Naive thymus-derived CD8-positive, alpha-beta T cell (primary cell): ENCODE data around the gene ATP6V0A4. TPM values are rescaled to one million over a fixed set of nuclear protein-coding genes. Genes with fewer than 3 reads are reported as not detected.
A peak's percentile ranks its signal among the peaks of the same experiment; 100 is the strongest.

Source experiments
- ATAC-seq, 2 donors: fragments of 150-1000 bp; cut with Tn5 transposase in 1 of 2; sonication (Bioruptor Pico), chemical (Tn5 transposase) in 1 of 2; 1 replicate in 1 of 2; 2 replicates in 1 of 2; pipeline ENCODE4 v1.10.0; 2021; ENCODE audit warnings: mild to moderate bottlenecking in 2 of 2, moderate library complexity in 2 of 2
- POLR2A ChIA-PET: fragments of 350-600 bp; sonication (Branson Sonifier 250); formaldehyde crosslinking; loops from one replicate; lab custom pipeline; 2021; ENCODE audit warnings: antibody characterized with exemption; lab: Charles Lee
- DNase-seq, 10 donors: peaks; one replicate each; pipeline versions ENCODE4 v3.0.0 to v3.0.0-alpha.2; 2020 to 2022
- H3K27ac Mint-ChIP-seq, 10 donors: one replicate each; pipeline ENCODE4 v1.8.0; 2020 to 2022; ENCODE audit warnings: mild to moderate bottlenecking in 10 of 10, mixed read lengths in 10 of 10, moderate library complexity in 4 of 10, inconsistent platforms in 1 of 10
- H3K27me3 Mint-ChIP-seq, 5 donors: one replicate each; pipeline ENCODE4 v1.8.0; 2021 to 2022; ENCODE audit warnings: mixed read lengths in 5 of 5
- H3K36me3 Mint-ChIP-seq, 3 donors: one replicate each; pipeline ENCODE4 v1.8.0; 2020 to 2022; ENCODE audit warnings: mixed read lengths in 3 of 3, mild to moderate bottlenecking in 2 of 3, inconsistent platforms in 1 of 3
- H3K4me1 Mint-ChIP-seq, 4 donors: one replicate each; pipeline ENCODE4 v1.8.0; 2021 to 2022; ENCODE audit warnings: mixed read lengths in 4 of 4
- H3K4me3 Mint-ChIP-seq, 10 donors: one replicate each; pipeline ENCODE4 v1.8.0; 2020 to 2022; ENCODE audit warnings: mild to moderate bottlenecking in 10 of 10, mixed read lengths in 10 of 10, moderate library complexity in 6 of 10, inconsistent platforms in 1 of 10
- H3K9me3 Mint-ChIP-seq, 9 donors: one replicate each; pipeline ENCODE4 v1.8.0; 2020 to 2022; ENCODE audit warnings: mixed read lengths in 9 of 9, mild to moderate bottlenecking in 3 of 9, inconsistent platforms in 1 of 9, moderate library complexity in 1 of 9
- polyA plus RNA-seq, 3 donors: library from polyadenylated mRNA; unstranded; fragments of 300-500 nt; fragmentation: Illumina TruSeq; gene quantifications; one replicate each; pipeline ENCODE4 v1.2.3, GENCODE V29; 2021
- total RNA-seq, 8 experiments: library from RNA in 2 of 8; stranded (reverse) in 2 of 8; gene quantifications; one replicate each; pipeline ENCODE4 v1.2.3 and lab custom pipeline; 2021 to 2026

Gene ATP6V0A4
- not detected for total RNA-seq
- not detected for polyA plus RNA-seq
- total RNA-seq (lab: John Stamatoyannopoulos, UW) = 0 to 0.21 (median 0.08) reads per million in 6 experiments

DNA sequence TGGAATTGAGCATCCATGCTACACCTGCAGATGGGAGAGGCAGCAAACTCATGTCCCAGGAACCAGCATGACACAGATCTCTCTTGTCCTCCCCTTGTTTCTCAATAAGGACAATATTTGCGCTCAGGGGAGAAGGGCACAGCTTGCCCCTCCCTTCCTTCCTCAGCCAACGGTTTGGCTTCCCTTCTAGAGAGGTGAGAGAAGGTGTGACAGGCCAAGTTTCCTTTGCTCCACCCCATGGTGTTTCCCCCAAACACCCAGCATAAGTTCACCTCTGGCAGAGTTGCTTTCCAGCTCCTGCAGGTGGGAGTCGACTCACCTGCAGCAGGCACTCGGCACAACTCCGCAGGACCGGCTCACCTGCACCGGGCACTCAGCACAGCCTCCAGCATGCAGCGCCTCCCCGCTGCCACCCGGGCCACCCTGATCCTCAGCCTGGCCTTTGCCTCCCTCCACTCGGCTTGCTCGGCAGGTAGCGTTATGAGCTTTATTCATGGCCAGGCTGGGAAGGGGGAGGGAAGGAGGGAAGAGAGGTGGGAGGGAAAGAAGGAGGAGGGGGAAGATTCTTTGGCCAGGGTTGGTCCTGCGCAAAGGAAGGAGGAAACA is at the start of gene ATP6V0A4, which contains the start of gene TMEM213:
TSS of gene ATP6V0A4 (minus strand) at position 482 of the 606 bp plus-strand sequence. CDS start 26,949 bp downstream, outside the sequence.
TSS of gene TMEM213 (plus strand) at position 280 of the 606 bp plus-strand sequence. CDS start at position 391, 111 bp downstream.
- ATAC-seq (peak; percentile 49 to 71), DNase-seq (no peak)
- peaks cover 0 to 4% (median 0%) of the 10 kb centered on the region in 9 donors for H3K9me3 Mint-ChIP-seq
- H3K27me3 Mint-ChIP-seq = peaks cover 0 to 3% (median 0%) of the 10 kb centered on the region in 5 donors
- H3K4me1 Mint-ChIP-seq = peaks cover 7 to 13% (median 10%) of the 10 kb centered on the region in 4 donors
- no peaks in the 10 kb centered on the region for H3K36me3 Mint-ChIP-seq
- peak within 1 kb of the TSS in 7 of 10 donors; percentile 9 to 81 (median 44) for H3K27ac Mint-ChIP-seq
- POLR2A ChIA-PET = no interaction called here
- H3K4me3 Mint-ChIP-seq = peak within 1 kb of the TSS in 2 of 10 donors; percentile 25 to 41

DNA sequence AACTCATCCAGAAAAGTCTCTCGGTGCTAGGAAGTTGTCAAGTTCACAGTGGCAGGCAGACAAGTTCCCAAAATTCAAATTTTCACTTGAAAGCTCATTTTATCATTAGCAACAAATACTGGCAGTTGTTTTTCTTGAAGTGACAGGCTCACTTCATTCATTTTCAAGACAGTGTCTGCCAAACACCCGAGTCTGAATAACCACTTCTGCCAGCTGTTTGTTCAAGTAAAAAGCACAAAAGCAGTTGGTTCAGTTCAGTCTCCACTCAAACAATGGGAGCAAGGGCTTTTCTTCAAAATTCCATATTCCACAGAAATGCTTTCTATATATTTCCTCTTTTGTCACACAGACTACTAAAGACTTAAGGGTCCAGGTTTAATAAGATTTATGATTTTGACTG is 47.7 kb upstream of the ATP6V0A4 start:
- H3K4me1 Mint-ChIP-seq = no peaks in the 10 kb centered on the region
- no peak for DNase-seq
- H3K27me3 Mint-ChIP-seq = peaks cover under 1 to 3% (median 2%) of the 10 kb centered on the region in 5 donors
- no peak overlapping the region for H3K27ac Mint-ChIP-seq
- peaks cover 0 to 3% (median 2%) of the 10 kb centered on the region in 3 donors for H3K36me3 Mint-ChIP-seq
- H3K4me3 Mint-ChIP-seq = no peak overlapping the region
- POLR2A ChIA-PET = no interaction called here
- ATAC-seq = no peak
- H3K9me3 Mint-ChIP-seq = peaks cover 0 to 6% (median 0%) of the 10 kb centered on the region in 9 donors

DNA sequence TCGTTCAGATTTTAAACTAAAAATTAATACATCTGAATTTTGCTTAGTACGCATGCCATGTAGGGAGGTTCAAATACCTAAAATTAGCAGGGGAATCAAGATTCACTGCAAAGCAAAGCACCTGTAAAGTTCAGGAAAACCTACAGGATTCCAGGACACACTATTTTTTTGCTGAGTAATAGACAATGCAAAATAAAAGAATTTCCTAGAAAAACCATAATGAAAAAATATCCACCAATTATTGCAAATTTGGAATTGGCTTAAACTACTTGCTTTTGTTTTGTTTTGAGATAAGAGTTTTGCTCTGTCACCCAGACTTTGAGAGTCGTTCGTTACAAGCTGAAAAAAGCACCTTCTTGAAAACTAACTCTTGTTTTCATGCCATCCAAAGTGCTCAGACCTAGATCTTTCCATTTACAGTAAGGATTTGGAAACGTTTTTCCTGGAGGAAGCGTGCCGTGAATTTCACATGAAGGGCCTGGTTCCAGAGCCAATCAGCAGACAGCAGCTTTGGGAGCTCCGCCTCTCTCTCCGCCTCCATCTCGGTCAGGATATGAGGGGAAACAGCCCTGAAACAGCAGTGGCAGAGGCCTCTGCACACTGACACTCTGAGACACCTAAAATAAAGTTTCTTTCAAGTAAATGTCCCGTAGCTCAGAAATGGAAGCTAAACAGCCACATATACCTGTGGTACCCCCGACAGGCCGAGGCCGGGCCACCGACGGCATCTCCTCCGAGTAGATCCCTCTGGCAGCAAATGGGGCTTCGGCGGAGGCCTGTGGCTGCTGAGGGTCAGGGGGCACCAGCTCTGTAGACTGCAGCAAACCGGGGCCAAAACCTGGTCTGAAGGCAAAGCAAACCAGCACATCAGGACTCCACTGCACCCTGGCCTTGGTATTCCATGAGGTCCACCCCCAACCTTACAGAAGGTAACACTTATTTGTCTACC is 45.9 kb upstream of the ATP6V0A4 start:
- Mint-ChIP-seq H3K4me3 (no peak overlapping the region), H3K27ac (no peak overlapping the region), H3K4me1 (no peaks in the 10 kb centered on the region), H3K9me3 (no peaks in the 10 kb centered on the region), H3K27me3 (peaks cover 0 to 9% (median 6%) of the 10 kb centered on the region in 5 donors), H3K36me3 (no peaks in the 10 kb centered on the region)
- ATAC-seq = no peak
- POLR2A ChIA-PET = no interaction called here
- no peak for DNase-seq

DNA sequence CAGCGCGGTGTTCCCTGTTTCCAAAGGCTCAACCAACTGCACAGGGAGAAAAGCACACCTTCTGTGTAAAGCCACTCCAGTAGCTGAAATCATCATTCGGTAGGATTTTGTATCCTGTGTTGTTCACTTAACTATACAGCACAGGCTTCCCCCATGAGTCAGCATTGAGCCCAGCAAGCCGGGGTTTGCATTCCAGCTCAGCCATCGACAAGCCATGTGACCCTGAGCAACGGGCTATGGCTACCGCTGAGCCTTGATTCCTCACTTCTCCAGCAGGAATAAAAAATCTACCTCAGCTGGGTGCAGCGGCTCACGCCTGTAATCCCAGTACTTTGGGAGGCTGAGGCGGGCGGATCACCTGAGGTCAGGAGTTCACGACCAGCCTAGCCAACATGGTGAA is 44.1 kb upstream of the ATP6V0A4 start:
- H3K27ac Mint-ChIP-seq = no peak overlapping the region
- POLR2A ChIA-PET = no interaction called here
- no peaks in the 10 kb centered on the region for H3K4me1 Mint-ChIP-seq
- H3K4me3 Mint-ChIP-seq = no peak overlapping the region
- no peaks in the 10 kb centered on the region for H3K9me3 Mint-ChIP-seq
- H3K36me3 Mint-ChIP-seq = no peaks in the 10 kb centered on the region
- peaks cover 0 to 9% (median 6%) of the 10 kb centered on the region in 5 donors for H3K27me3 Mint-ChIP-seq
- DNase-seq = no peak
- no peak for ATAC-seq

DNA sequence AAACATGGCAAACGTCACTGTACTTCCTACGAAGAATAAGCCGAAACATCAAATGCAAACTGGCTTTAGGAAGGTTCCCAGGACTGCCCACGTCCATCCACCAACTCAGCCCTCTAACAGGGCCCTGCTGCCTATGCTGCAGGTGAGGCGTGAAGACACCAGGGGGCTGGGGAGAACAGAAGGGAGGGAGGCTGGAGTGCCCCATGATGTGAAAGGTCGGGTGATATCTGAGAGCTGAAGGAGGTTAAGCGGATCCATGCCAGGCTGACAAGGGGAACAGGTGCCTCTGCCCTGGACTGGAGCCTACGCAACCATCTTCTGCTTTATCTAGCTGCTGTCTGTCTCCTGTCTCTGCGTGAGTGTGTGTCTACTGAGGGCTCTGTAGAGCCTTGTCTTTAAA is 40.2 kb upstream of the ATP6V0A4 start:
- POLR2A ChIA-PET = no interaction called here
- H3K27ac Mint-ChIP-seq = peak overlapping the region in 1 of 10 donors; percentile 8
- no peaks in the 10 kb centered on the region for H3K9me3 Mint-ChIP-seq
- DNase-seq (no peak), ATAC-seq (no peak)
- H3K4me1 Mint-ChIP-seq = peaks cover 0 to 2% (median 0%) of the 10 kb centered on the region in 4 donors
- H3K4me3 Mint-ChIP-seq = no peak overlapping the region
- peaks cover 0 to 9% (median 6%) of the 10 kb centered on the region in 5 donors for H3K27me3 Mint-ChIP-seq
- H3K36me3 Mint-ChIP-seq = no peaks in the 10 kb centered on the region

DNA sequence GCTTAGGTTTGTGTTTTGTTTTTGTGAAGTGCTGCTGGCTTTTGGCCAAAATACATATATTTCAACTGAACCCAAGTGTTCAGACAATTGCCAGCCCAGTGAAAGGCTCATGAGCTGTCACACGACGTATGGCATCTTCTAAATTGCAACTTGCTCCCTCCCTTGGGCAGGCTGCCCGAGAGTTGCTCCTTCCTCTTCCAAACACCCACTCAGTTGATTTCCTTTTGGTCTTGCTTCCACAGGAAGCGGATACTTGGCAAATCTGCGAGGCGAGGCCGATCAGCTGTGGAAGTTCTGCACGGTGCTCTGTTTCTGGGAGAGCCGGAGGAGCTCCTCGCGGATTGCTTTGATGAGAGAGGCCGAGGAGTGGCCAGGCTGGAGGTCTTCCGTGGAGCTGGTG is 39.6 kb upstream of the ATP6V0A4 start:
- peaks cover 0 to 9% (median 6%) of the 10 kb centered on the region in 5 donors for H3K27me3 Mint-ChIP-seq
- H3K36me3 Mint-ChIP-seq = no peaks in the 10 kb centered on the region
- ATAC-seq = no peak
- POLR2A ChIA-PET = no interaction called here
- peaks cover 0 to 2% (median 0%) of the 10 kb centered on the region in 4 donors for H3K4me1 Mint-ChIP-seq
- no peaks in the 10 kb centered on the region for H3K9me3 Mint-ChIP-seq
- no peak overlapping the region for H3K4me3 Mint-ChIP-seq
- no peak for DNase-seq
- H3K27ac Mint-ChIP-seq = no peak overlapping the region

DNA sequence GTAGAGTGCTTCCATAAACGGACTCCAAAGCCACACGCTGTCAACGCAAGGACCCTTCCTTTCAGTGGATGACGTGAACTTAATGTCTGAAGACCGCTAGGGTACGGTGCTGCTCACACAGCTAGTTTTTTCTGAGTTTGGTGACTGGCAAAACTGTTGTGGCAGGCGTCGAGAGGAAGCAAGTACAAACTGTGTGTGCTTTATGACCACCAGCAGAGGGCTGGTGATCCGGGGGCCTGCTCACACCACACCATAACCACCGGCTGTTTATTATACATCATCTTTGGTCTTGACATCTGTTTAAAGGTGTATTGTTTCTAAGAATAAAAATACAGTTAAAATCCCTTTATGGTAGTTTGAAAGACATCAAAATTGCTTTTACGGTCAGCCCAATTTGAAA is 37.1 kb upstream of the ATP6V0A4 start:
- no peaks in the 10 kb centered on the region for H3K36me3 Mint-ChIP-seq
- H3K27me3 Mint-ChIP-seq = peaks cover 0 to 2% (median under 1%) of the 10 kb centered on the region in 5 donors
- no peak overlapping the region for H3K4me3 Mint-ChIP-seq
- H3K27ac Mint-ChIP-seq = no peak overlapping the region
- no peaks in the 10 kb centered on the region for H3K9me3 Mint-ChIP-seq
- DNase-seq (no peak), ATAC-seq (no peak)
- POLR2A ChIA-PET = no interaction called here
- H3K4me1 Mint-ChIP-seq = peaks cover 0 to 2% (median 0%) of the 10 kb centered on the region in 4 donors

DNA sequence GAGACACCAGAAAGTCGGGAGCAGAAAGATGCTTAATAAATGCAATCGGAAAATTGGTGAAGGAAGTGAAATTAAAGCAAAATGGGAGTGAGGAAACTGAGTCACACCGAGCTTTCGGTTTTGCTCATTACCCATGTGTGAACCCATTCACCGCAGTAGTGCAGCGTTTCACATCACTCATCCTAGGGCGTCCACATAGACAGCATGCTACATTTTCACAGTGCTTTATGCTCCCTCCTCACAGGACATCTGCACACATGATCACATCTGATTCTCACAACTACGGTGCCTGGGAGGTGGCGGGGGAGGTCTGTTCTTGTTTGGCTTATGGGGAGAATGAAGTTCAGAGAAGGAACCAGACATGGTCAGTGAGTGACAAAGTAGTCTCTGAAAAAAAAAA is 36.6 kb upstream of the ATP6V0A4 start:
- DNase-seq (no peak), ATAC-seq (no peak)
- no peak overlapping the region for H3K4me3 Mint-ChIP-seq
- H3K9me3 Mint-ChIP-seq = no peaks in the 10 kb centered on the region
- no peaks in the 10 kb centered on the region for H3K36me3 Mint-ChIP-seq
- peaks cover 0 to 2% (median 0%) of the 10 kb centered on the region in 4 donors for H3K4me1 Mint-ChIP-seq
- POLR2A ChIA-PET = no interaction called here
- peaks cover 0 to 2% (median 0%) of the 10 kb centered on the region in 5 donors for H3K27me3 Mint-ChIP-seq
- H3K27ac Mint-ChIP-seq = no peak overlapping the region

DNA sequence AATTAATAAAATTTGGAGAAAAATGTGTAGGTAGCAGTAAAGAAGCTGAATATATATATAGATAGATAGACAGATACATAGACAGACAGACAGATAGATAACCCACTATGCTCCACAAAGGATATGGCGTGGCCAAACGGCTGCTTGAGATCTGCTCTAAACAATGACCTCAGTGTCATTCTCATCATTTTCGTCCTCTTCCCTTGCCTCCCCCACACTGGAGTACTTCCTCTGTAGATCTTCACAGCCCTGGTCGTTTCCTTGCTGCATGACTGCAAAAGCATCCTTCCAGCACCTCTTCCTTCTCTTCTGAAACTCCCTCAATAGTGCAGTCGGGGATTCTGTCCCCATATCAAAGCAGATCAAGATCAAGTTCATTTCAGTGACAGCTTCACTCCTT is 35.6 kb upstream of the ATP6V0A4 start:
- H3K4me3 Mint-ChIP-seq = no peak overlapping the region
- H3K4me1 Mint-ChIP-seq = peaks cover 0 to 2% (median 0%) of the 10 kb centered on the region in 4 donors
- POLR2A ChIA-PET = no interaction called here
- ATAC-seq = no peak
- no peaks in the 10 kb centered on the region for H3K9me3 Mint-ChIP-seq
- H3K27me3 Mint-ChIP-seq = peaks cover 0 to 2% (median 0%) of the 10 kb centered on the region in 5 donors
- no peak overlapping the region for H3K27ac Mint-ChIP-seq
- no peak for DNase-seq
- no peaks in the 10 kb centered on the region for H3K36me3 Mint-ChIP-seq

DNA sequence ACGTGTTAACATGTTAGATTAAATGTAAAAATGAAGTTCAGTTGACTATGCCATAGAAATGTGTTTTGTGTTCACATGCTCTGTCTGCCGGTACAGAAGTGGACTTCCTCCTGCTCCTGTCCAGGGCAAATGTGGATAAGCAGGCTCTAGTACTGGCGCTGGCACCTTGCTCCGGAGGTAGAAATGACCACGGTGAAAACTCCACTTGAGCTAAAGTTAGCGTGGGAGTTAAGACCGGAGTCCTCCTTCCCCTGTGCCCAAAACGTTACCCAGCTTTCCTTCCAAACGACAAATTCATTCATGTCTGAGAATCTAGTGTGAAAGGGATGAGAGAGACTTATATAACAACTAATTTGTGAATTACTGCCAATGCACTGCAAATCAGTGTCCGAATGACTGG is 35.0 kb upstream of the ATP6V0A4 start:
- Mint-ChIP-seq H3K27me3 (peaks cover 0 to 2% (median 0%) of the 10 kb centered on the region in 5 donors), H3K9me3 (no peaks in the 10 kb centered on the region), H3K27ac (no peak overlapping the region), H3K4me3 (no peak overlapping the region), H3K36me3 (no peaks in the 10 kb centered on the region), H3K4me1 (peaks cover 0 to 2% (median 0%) of the 10 kb centered on the region in 4 donors)
- ATAC-seq = no peak
- POLR2A ChIA-PET = no interaction called here
- DNase-seq = no peak

DNA sequence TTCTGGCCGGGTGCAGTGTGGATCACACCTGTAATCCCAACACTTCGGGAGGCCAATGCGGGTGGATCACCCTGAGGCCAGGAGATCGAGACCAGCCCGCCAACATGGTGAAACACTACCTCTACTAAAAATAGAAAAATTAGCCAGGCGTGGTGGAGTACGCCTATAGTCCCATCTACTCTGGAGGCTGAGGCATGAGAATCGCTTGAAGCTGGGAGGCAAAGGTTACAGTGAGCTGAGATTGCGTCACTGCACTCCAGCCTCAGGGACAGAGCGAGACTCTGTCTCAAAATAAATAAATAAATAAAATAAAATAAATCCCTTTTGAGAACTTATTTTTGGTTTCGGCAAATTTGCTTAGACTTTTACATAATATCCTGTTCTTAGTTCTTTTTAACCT is 31.3 kb upstream of the ATP6V0A4 start:
- H3K9me3 Mint-ChIP-seq = peaks cover 0 to 5% (median 0%) of the 10 kb centered on the region in 9 donors
- DNase-seq (no peak), ATAC-seq (no peak)
- H3K27me3 Mint-ChIP-seq = peaks cover 0 to 9% (median 0%) of the 10 kb centered on the region in 5 donors
- POLR2A ChIA-PET = no interaction called here
- no peak overlapping the region for H3K4me3 Mint-ChIP-seq
- peaks cover 0 to 6% (median 1%) of the 10 kb centered on the region in 4 donors for H3K4me1 Mint-ChIP-seq
- H3K27ac Mint-ChIP-seq = no peak overlapping the region
- H3K36me3 Mint-ChIP-seq = peaks cover 0 to 5% (median 0%) of the 10 kb centered on the region in 3 donors

DNA sequence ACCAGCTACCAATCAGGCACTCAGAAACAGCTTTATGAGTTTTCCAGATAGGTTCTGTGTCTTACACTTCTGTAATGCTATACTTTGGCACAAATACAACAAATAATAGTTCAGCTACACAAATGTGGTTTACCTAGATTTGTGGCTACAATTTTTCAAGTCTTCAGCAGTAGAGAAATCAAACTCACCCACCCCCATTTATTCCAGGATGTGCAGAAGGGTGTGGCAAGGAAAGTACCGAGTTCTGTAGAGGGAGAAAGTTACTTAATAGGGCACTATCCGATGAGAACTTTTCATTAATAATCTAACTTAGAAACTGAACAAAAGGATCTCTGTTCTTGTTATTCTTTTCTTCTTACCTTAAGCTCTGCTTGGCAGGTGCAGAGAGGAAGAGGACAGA is 30.3 kb upstream of the ATP6V0A4 start:
- POLR2A ChIA-PET = no interaction called here
- Mint-ChIP-seq H3K36me3 (peaks cover 0 to 5% (median 0%) of the 10 kb centered on the region in 3 donors), H3K4me1 (peaks cover 0 to 6% (median 1%) of the 10 kb centered on the region in 4 donors), H3K27ac (no peak overlapping the region), H3K27me3 (peaks cover 0 to 7% (median 0%) of the 10 kb centered on the region in 5 donors), H3K4me3 (no peak overlapping the region), H3K9me3 (peaks cover 0 to 5% (median 0%) of the 10 kb centered on the region in 9 donors)
- DNase-seq = no peak
- no peak for ATAC-seq
